Measurements from ENCODE around the gene MAP2K1.

- TF ChIP-seq, protein P1, sequence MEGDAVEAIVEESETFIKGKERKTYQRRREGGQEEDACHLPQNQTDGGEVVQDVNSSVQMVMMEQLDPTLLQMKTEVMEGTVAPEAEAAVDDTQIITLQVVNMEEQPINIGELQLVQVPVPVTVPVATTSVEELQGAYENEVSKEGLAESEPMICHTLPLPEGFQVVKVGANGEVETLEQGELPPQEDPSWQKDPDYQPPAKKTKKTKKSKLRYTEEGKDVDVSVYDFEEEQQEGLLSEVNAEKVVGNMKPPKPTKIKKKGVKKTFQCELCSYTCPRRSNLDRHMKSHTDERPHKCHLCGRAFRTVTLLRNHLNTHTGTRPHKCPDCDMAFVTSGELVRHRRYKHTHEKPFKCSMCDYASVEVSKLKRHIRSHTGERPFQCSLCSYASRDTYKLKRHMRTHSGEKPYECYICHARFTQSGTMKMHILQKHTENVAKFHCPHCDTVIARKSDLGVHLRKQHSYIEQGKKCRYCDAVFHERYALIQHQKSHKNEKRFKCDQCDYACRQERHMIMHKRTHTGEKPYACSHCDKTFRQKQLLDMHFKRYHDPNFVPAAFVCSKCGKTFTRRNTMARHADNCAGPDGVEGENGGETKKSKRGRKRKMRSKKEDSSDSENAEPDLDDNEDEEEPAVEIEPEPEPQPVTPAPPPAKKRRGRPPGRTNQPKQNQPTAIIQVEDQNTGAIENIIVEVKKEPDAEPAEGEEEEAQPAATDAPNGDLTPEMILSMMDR (optimal IDR thresholded peaks at IDR 0.05 in 1 of 3, IDR thresholded peaks at IDR 0.05 in 1 of 3, conservative IDR thresholded peaks at IDR 0.05 in 1 of 3; ENCODE audit: extremely low read depth in 1 of 3, insufficient read depth in 2 of 3, low read length in 3 of 3) = no peak
- TF ChIP-seq EZH2 (IDR thresholded peaks at IDR 0.05; ENCODE audit: low read length) = no peak
Observed at GRCh38 chr15:66374179-66374578, 12.5 kb upstream of the MAP2K1 start.
